Esophagus muscularis mucosa (tissue), 3 donors: ENCODE measurements around the gene NHSL1.

Source experiments
- CTCF ChIP-seq, 3 experiments: fragments of 200-600 bp in 2 of 3; fragments of 450-650 bp in 1 of 3; sonication (generic) in 2 of 3; IDR thresholded peaks; one replicate each; pipeline ENCODE4 v1.5.1; 2017 to 2019; ENCODE audit warnings: antibody characterized with exemption in 3 of 3, mild to moderate bottlenecking in 2 of 3, moderate library complexity in 1 of 3
- POLR2A ChIP-seq: fragments of 450-650 bp; IDR thresholded peaks from one replicate; pipeline ENCODE4 v1.6.1; 2017; ENCODE audit warnings: antibody characterized with exemption, moderate library complexity, mild to moderate bottlenecking, low read depth

DNA sequence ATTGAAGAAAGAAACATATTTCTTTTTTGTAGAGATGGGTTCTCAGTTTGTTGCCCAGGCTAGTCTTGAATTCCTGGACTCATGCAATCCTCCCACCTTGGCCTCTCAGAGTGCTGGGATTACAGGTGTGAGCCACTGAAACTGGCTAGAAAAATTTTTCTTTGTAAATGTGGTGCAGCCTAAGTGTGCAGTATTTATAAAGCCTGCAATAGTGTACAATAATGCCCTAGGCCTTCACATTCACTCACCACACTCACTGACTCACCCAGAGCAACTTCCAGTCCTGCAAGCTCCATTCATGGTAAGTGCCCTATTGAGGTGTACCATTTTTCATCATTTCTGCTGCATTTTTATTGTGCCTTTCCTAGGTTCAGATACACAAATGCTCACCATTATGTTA is 31.4 kb downstream of the NHSL1 start:
- TF ChIP-seq POLR2A (no peak), CTCF (IDR thresholded peaks at IDR 0.05) (no peak)
